Vagina (tissue), 2 donors: ENCODE results near the gene TRAPPC1. TPM values are rescaled to one million over a fixed set of nuclear protein-coding genes. Genes with fewer than 3 reads are reported as not detected.
A peak's percentile ranks its signal among the peaks of the same experiment; 100 is the strongest.

Source experiments
- DNase-seq, 2 donors: peaks; one replicate each; pipeline ENCODE4 v3.0.0-alpha.2; 2017; ENCODE audit errors: extremely low spot score in 2 of 2
- H3K27ac ChIP-seq: fragments of 200-600 bp; sonication (generic); one replicate; pipeline ENCODE4 v1.5.1; 2019
- H3K27me3 ChIP-seq: fragments of 200-600 bp; sonication (generic); one replicate; pipeline ENCODE4 v1.5.1; 2019
- H3K36me3 ChIP-seq, 2 donors: fragments of 200-600 bp; sonication (generic); one replicate each; pipeline ENCODE4 v1.5.1; 2017 to 2019
- H3K4me1 ChIP-seq: fragments of 200-600 bp; sonication (generic); one replicate; pipeline ENCODE4 v1.5.1; 2019
- H3K4me3 ChIP-seq, 2 donors: fragments of 200-600 bp; sonication (generic); 1 replicate in 1 of 2; 2 replicates in 1 of 2; pipeline ENCODE4 v1.5.1; 2016 to 2019
- H3K9me3 ChIP-seq: fragments of 200-600 bp; sonication (generic); one replicate; pipeline ENCODE4 v1.5.1; 2019
- CTCF ChIP-seq, 3 experiments: fragments of 450-650 bp in 2 of 3; fragments of 200-600 bp in 1 of 3; sonication (generic) in 1 of 3; IDR thresholded peaks; one replicate each; pipeline ENCODE4 v1.5.1; 2017 to 2019; ENCODE audit warnings: antibody characterized with exemption in 3 of 3, mild to moderate bottlenecking in 2 of 3, moderate library complexity in 2 of 3
- POLR2A ChIP-seq, 2 donors: fragments of 450-650 bp; IDR thresholded peaks; one replicate each; pipeline ENCODE4 v1.6.1; 2017; ENCODE audit warnings: antibody characterized with exemption in 2 of 2, mild to moderate bottlenecking in 2 of 2, moderate library complexity in 2 of 2
- POLR2AphosphoS5 ChIP-seq, 2 donors: sonication (generic); formaldehyde crosslinking; IDR thresholded peaks; one replicate each; pipeline ENCODE4 v1.9.0; 2017; ENCODE audit warnings: antibody characterized with exemption in 2 of 2, mild to moderate bottlenecking in 2 of 2, low read depth in 1 of 2; ENCODE audit not compliant: insufficient read depth in 1 of 2
- intact Hi-C: fragments of 100-400 bp; cut with DNase I; formaldehyde crosslinking; loops from one replicate; pipeline ENCODE4 v1.15.1; 2023
- total RNA-seq: library from RNA; depleted of rRNA; stranded (reverse); fragments of >200 nt; gene quantifications from one replicate; pipeline ENCODE4 v1.2.3, GENCODE V29; 2016

TRAPPC1 gene
- total RNA-seq, 1 donor from 2014 or later: 74.4 TPM

- Histone ChIP-seq H3K4me1 (no peaks in the 10 kb centered on the region), H3K9me3 (no peaks in the 10 kb centered on the region), H3K36me3 (peaks cover 0 to 67% of the 10 kb centered on the region in 2 donors), H3K27me3 (no peaks in the 10 kb centered on the region), H3K4me3 (no peak overlapping the region), H3K27ac (no peak overlapping the region)
- no peak for DNase-seq
- no peak for TF ChIP-seq POLR2AphosphoS5 (IDR thresholded peaks at IDR 0.05; ENCODE audit: insufficient read depth in 1 of 2, low read depth in 1 of 2)
- TF ChIP-seq POLR2A (IDR thresholded peaks at IDR 0.05): no peak
- no peak for TF ChIP-seq CTCF (IDR thresholded peaks at IDR 0.05)
- intact Hi-C loops: no loop called here
Measured at GRCh38 chr17:7943291-7943690, 11.5 kb upstream of the TRAPPC1 start.

GRCh38 chr17:7940743-7941142 lies 9.0 kb upstream of the TRAPPC1 start:
- Histone ChIP-seq H3K27me3 (no peaks in the 10 kb centered on the region), H3K4me3 (no peak overlapping the region), H3K27ac (no peak overlapping the region), H3K36me3 (peaks cover 0 to 64% of the 10 kb centered on the region in 2 donors), H3K9me3 (no peaks in the 10 kb centered on the region), H3K4me1 (no peaks in the 10 kb centered on the region)
- intact Hi-C loops: no loop called here
- TF ChIP-seq POLR2A (IDR thresholded peaks at IDR 0.05): no peak
- no peak for TF ChIP-seq POLR2AphosphoS5 (IDR thresholded peaks at IDR 0.05; ENCODE audit: insufficient read depth in 1 of 2, low read depth in 1 of 2)
- TF ChIP-seq CTCF (IDR thresholded peaks at IDR 0.05): no peak
- DNase-seq: no peak

GRCh38 chr17:7940034-7940433 lies 8.3 kb upstream of the TRAPPC1 start:
- no peak for TF ChIP-seq POLR2AphosphoS5 (IDR thresholded peaks at IDR 0.05; ENCODE audit: insufficient read depth in 1 of 2, low read depth in 1 of 2)
- TF ChIP-seq CTCF (IDR thresholded peaks at IDR 0.05): no peak
- no peak for TF ChIP-seq POLR2A (IDR thresholded peaks at IDR 0.05)
- Histone ChIP-seq H3K4me1 (no peaks in the 10 kb centered on the region), H3K4me3 (no peak overlapping the region), H3K27me3 (no peaks in the 10 kb centered on the region), H3K9me3 (no peaks in the 10 kb centered on the region), H3K36me3 (peaks cover 0 to 57% of the 10 kb centered on the region in 2 donors), H3K27ac (no peak overlapping the region)
- intact Hi-C loops: no loop called here
- no peak for DNase-seq

- TF ChIP-seq CTCF (IDR thresholded peaks at IDR 0.05) (no peak), POLR2AphosphoS5 (IDR thresholded peaks at IDR 0.05; ENCODE audit: insufficient read depth in 1 of 2, low read depth in 1 of 2) (no peak), POLR2A (IDR thresholded peaks at IDR 0.05) (no peak)
- intact Hi-C loops: no loop called here
- Histone ChIP-seq H3K27me3 (no peaks in the 10 kb centered on the region), H3K27ac (no peak overlapping the region), H3K36me3 (peaks cover 0 to 38% of the 10 kb centered on the region in 2 donors), H3K4me3 (no peak overlapping the region), H3K4me1 (peaks cover 28% of the 10 kb centered on the region), H3K9me3 (no peaks in the 10 kb centered on the region)
- no peak for DNase-seq
Measured at GRCh38 chr17:7935859-7936258, 4.1 kb upstream of the TRAPPC1 start.

- intact Hi-C loops: no loop called here
- no peak for DNase-seq
- TF ChIP-seq POLR2A (IDR thresholded peaks at IDR 0.05) (no peak), CTCF (IDR thresholded peaks at IDR 0.05) (no peak), POLR2AphosphoS5 (IDR thresholded peaks at IDR 0.05; ENCODE audit: insufficient read depth in 1 of 2, low read depth in 1 of 2) (no peak)
- Histone ChIP-seq H3K4me1 (peaks cover 46% of the 10 kb centered on the region), H3K9me3 (no peaks in the 10 kb centered on the region), H3K27me3 (no peaks in the 10 kb centered on the region), H3K36me3 (peaks cover 0 to 17% of the 10 kb centered on the region in 2 donors), H3K27ac (peak overlapping the region; percentile 89), H3K4me3 (peak overlapping the region; percentile 71 to 88)
Measured at GRCh38 chr17:7932949-7933348, 1.2 kb upstream of the TRAPPC1 start.
